Neural cell (in vitro differentiated cells): ENCODE results near the gene AKAP6. TPM values are rescaled to one million over a fixed set of nuclear protein-coding genes. Genes with fewer than 3 reads are reported as not detected.

ENCODE experiments used
- H2AFZ ChIP-seq: fragments of 200-600, 300-800 bp; sonication (generic), shearing (Covaris generic); 2 replicates; pipeline ENCODE4 v1.6.0; 2014; ENCODE audit warnings: low read depth, mild to moderate bottlenecking, antibody characterized with exemption, low read length, moderate library complexity
- H3F3A ChIP-seq: fragments of 200-600 bp; shearing (Covaris generic); 2 replicates; pipeline ENCODE4 v1.6.1; 2016; ENCODE audit warnings: mild to moderate bottlenecking, moderate library complexity, mixed read lengths, antibody characterized with exemption, low read length; ENCODE audit not compliant: insufficient read depth, poor library complexity, severe bottlenecking
- H3K27ac ChIP-seq: fragments of 200-600, 300-800 bp; sonication (generic), shearing (Covaris generic); 2 replicates; pipeline ENCODE4 v1.5.1; 2014; ENCODE audit warnings: mild to moderate bottlenecking, low read length, moderate library complexity
- H3K27me3 ChIP-seq: fragments of 300-800, 200-600 bp; sonication (generic), shearing (Covaris generic); 2 replicates; pipeline ENCODE4 v1.6.0; 2014; ENCODE audit warnings: mild to moderate bottlenecking, low read depth, low read length, moderate library complexity; ENCODE audit not compliant: insufficient read depth
- H3K36me3 ChIP-seq: fragments of 300-800, 200-600 bp; sonication (generic), shearing (Covaris generic); 2 replicates; pipeline ENCODE4 v1.5.1; 2014; ENCODE audit warnings: mild to moderate bottlenecking, antibody characterized with exemption, low read length, moderate library complexity; ENCODE audit not compliant: insufficient read depth
- H3K4me2 ChIP-seq: fragments of 300-800, 200-600 bp; sonication (generic), shearing (Covaris generic); 2 replicates; pipeline ENCODE4 v1.6.0; 2014; ENCODE audit warnings: mild to moderate bottlenecking, low read length
- H3K4me3 ChIP-seq: fragments of 300-800, 200-600 bp; sonication (generic), shearing (Covaris generic); 2 replicates; pipeline ENCODE4 v1.5.1; 2014; ENCODE audit warnings: mild to moderate bottlenecking, low read length, moderate library complexity
- H3K79me2 ChIP-seq: fragments of 200-600 bp; shearing (Covaris generic); replicated peaks from 2 replicates; pipeline ENCODE4 v1.6.0; 2014; ENCODE audit warnings: mild to moderate bottlenecking, low read length, moderate library complexity; ENCODE audit not compliant: insufficient read depth
- H3K9ac ChIP-seq: fragments of 300-800, 200-600 bp; sonication (generic), shearing (Covaris generic); 2 replicates; pipeline ENCODE4 v1.6.1; 2016; ENCODE audit warnings: mild to moderate bottlenecking, low read length, mixed read lengths
- H3K9me2 ChIP-seq: fragments of 200-600 bp; shearing (Covaris generic); 2 replicates; pipeline ENCODE4 v1.6.1; 2016; ENCODE audit warnings: mild to moderate bottlenecking, low read length, mixed read lengths; ENCODE audit not compliant: insufficient read depth
- H3K9me3 ChIP-seq: fragments of 200-600, 300-800 bp; sonication (generic), shearing (Covaris generic); 2 replicates; pipeline ENCODE4 v1.6.1; 2016; ENCODE audit warnings: mild to moderate bottlenecking, mixed run types, low read length, moderate library complexity, mixed read lengths
- H4K20me1 ChIP-seq: fragments of 200-600 bp; shearing (Covaris generic); 2 replicates; pipeline ENCODE4 v1.6.1; 2016; ENCODE audit warnings: mild to moderate bottlenecking, mixed run types; ENCODE audit not compliant: insufficient read depth
- CTCF ChIP-seq: fragments of 450-650 bp; IDR thresholded peaks from 2 replicates; pipeline ENCODE4 v1.5.1; 2014; ENCODE audit warnings: antibody characterized with exemption, mild to moderate bottlenecking, moderate library complexity; ENCODE audit not compliant: poor library complexity, severe bottlenecking
- EP300 ChIP-seq: fragments of 450-650 bp; conservative IDR thresholded peaks from 2 replicates; pipeline ENCODE4 v1.6.1; 2014; ENCODE audit warnings: antibody characterized with exemption, mild to moderate bottlenecking, moderate library complexity; ENCODE audit not compliant: poor library complexity, severe bottlenecking
- EZH2 ChIP-seq: fragments of 200-600, 300-800 bp; shearing (Covaris generic), sonication (generic); IDR thresholded peaks from 2 replicates; pipeline ENCODE4 v1.6.1; 2014; ENCODE audit warnings: antibody characterized with exemption, low read length, borderline replicate concordance, mild to moderate bottlenecking; ENCODE audit not compliant: insufficient read depth, poor library complexity, severe bottlenecking
- MXI1 ChIP-seq: fragments of 450-650 bp; conservative IDR thresholded peaks from 2 replicates; pipeline ENCODE4 v1.6.1; 2014; ENCODE audit warnings: antibody characterized with exemption, mild to moderate bottlenecking; ENCODE audit not compliant: poor library complexity, severe bottlenecking
- POLR2AphosphoS5 ChIP-seq: IDR thresholded peaks from 2 replicates; pipeline ENCODE4 v1.6.1; 2012
- RAD21 ChIP-seq: fragments of 450-650 bp; conservative IDR thresholded peaks from 2 replicates; pipeline ENCODE4 v1.6.1; 2014; ENCODE audit warnings: antibody characterized with exemption, mild to moderate bottlenecking, moderate library complexity
- REST ChIP-seq: IDR thresholded peaks from 2 replicates; pipeline ENCODE4 v1.6.1; 2012; ENCODE audit warnings: borderline replicate concordance
- SMC3 ChIP-seq: fragments of 450-650 bp; conservative IDR thresholded peaks from 2 replicates; pipeline ENCODE4 v1.6.1; 2014; ENCODE audit warnings: antibody characterized with exemption, mild to moderate bottlenecking, moderate library complexity; ENCODE audit not compliant: poor library complexity
- TAF1 ChIP-seq: IDR thresholded peaks from 2 replicates; pipeline ENCODE4 v1.6.1; 2012; ENCODE audit warnings: low read depth
- polyA plus RNA-seq: library from polyadenylated mRNA; depleted of rRNA; stranded (reverse); fragments of >200 nt; gene quantifications from 2 replicates; pipeline ENCODE4 v1.2.3, GENCODE V29; 2014

AKAP6 gene
- polyA plus RNA-seq, 1 donor from 2014 or later = 15.8 TPM

GRCh38 chr14:32531942-32532515, 202.9 kb downstream of the AKAP6 start (continued):
- no peak for TF ChIP-seq POLR2AphosphoS5
- no peak for TF ChIP-seq SMC3
- no peak for TF ChIP-seq EZH2

GRCh38 chr14:32534145-32534544, 205.0 kb downstream of the AKAP6 start:
- H3K79me2 ChIP-seq = peaks cover 6% of the 10 kb centered on the region
- no peak for TF ChIP-seq TAF1
- TF ChIP-seq MXI1 = no peak
- no peak for TF ChIP-seq RAD21
- TF ChIP-seq EZH2 = no peak
- TF ChIP-seq CTCF = no peak
- no peak for TF ChIP-seq REST
- no peak for TF ChIP-seq POLR2AphosphoS5
- no peak for TF ChIP-seq SMC3
- no peak for TF ChIP-seq EP300
- no peaks in the 10 kb centered on the region for H3K9me2 ChIP-seq
- H3K4me3 ChIP-seq = no peak overlapping the region
- H3K27me3 ChIP-seq = no peaks in the 10 kb centered on the region
- no peak overlapping the region for H2AFZ ChIP-seq
- no peak overlapping the region for H3K9ac ChIP-seq
- H3K4me2 ChIP-seq = no peak overlapping the region
- no peaks in the 10 kb centered on the region for H3K36me3 ChIP-seq
- no peak overlapping the region for H3K27ac ChIP-seq
- H3F3A ChIP-seq = no peaks in the 10 kb centered on the region
- no peaks in the 10 kb centered on the region for H4K20me1 ChIP-seq
- no peaks in the 10 kb centered on the region for H3K9me3 ChIP-seq

- no peak overlapping the region for H3K4me3 ChIP-seq
- no peaks in the 10 kb centered on the region for H4K20me1 ChIP-seq
- H3K79me2 ChIP-seq = peaks cover 6% of the 10 kb centered on the region
- no peak overlapping the region for H2AFZ ChIP-seq
- no peaks in the 10 kb centered on the region for H3K36me3 ChIP-seq
- H3F3A ChIP-seq = no peaks in the 10 kb centered on the region
- no peak overlapping the region for H3K4me2 ChIP-seq
- H3K9me2 ChIP-seq = no peaks in the 10 kb centered on the region
- no peaks in the 10 kb centered on the region for H3K27me3 ChIP-seq
- H3K27ac ChIP-seq = no peak overlapping the region
- TF ChIP-seq MXI1 (no peak), POLR2AphosphoS5 (no peak), EZH2 (no peak), SMC3 (no peak), RAD21 (no peak)
- no peak overlapping the region for H3K9ac ChIP-seq
- no peaks in the 10 kb centered on the region for H3K9me3 ChIP-seq
Measured at GRCh38 chr14:32536175-32536574, 207.1 kb downstream of the AKAP6 start.
